Stimulated activated effector memory CD8-positive, alpha-beta T cell treated with anti-CD3 and anti-CD28 coated beads, Interleukin-12 subunit alpha, Interleukin-12 subunit beta, amount 100 ng/mL, for 72 hours (primary cell): ENCODE data around the gene OMG.
"Not testable (repeated sequence)": the region's sequence is repeated elsewhere in the genome, so short reads cannot be mapped to it uniquely, and the experiment has no call there.

Experiments used
- ATAC-seq: fragments of 150-1000 bp; cut with Tn5 transposase; 2 replicates; pipeline ENCODE4 v1.10.0; 2021
- DNase-seq, 2 donors: peaks; one replicate each; pipeline ENCODE4 v3.0.0; 2021 to 2022; ENCODE audit warnings: low spot score in 2 of 2
- H3K27ac Mint-ChIP-seq: one replicate; pipeline ENCODE4 v1.8.0; 2022; ENCODE audit warnings: mild to moderate bottlenecking, mixed read lengths
- H3K36me3 Mint-ChIP-seq: one replicate; pipeline ENCODE4 v1.8.0; 2022; ENCODE audit warnings: mild to moderate bottlenecking, mixed read lengths
- H3K4me1 Mint-ChIP-seq: one replicate; pipeline ENCODE4 v1.8.0; 2022; ENCODE audit warnings: mixed read lengths
- H3K4me3 Mint-ChIP-seq: one replicate; pipeline ENCODE4 v1.8.0; 2022; ENCODE audit warnings: mild to moderate bottlenecking, mixed read lengths
- H3K9me3 Mint-ChIP-seq: one replicate; pipeline ENCODE4 v1.8.0; 2022; ENCODE audit warnings: mixed read lengths

OMG gene, protein sequence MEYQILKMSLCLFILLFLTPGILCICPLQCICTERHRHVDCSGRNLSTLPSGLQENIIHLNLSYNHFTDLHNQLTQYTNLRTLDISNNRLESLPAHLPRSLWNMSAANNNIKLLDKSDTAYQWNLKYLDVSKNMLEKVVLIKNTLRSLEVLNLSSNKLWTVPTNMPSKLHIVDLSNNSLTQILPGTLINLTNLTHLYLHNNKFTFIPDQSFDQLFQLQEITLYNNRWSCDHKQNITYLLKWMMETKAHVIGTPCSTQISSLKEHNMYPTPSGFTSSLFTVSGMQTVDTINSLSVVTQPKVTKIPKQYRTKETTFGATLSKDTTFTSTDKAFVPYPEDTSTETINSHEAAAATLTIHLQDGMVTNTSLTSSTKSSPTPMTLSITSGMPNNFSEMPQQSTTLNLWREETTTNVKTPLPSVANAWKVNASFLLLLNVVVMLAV

DNA sequence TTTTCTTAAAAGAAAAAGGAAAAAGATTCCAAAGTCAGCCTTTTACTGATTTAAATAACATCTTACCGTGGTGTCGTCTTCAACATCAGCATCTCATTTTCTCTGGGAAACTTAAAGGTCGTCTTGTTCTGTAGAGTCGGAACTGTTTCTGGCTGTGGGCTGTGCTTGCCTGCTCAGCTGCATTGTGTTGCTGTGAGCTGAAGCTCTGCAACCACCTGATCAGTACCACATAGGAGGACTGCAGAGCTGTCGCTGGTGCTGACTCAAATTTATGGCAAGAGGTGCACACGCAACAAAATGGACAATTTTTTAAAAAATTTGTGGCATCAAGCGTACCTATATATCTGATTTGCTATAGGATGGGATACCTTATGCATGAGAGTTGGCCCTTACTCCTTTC is at the start of gene OMG:
TSS of gene OMG (minus strand) at position 150 of the 400 bp plus-strand sequence. CDS start 908 bp downstream, outside the sequence.
- no peaks in the 10 kb centered on the region for H3K4me1 Mint-ChIP-seq
- no peaks in the 10 kb centered on the region for H3K9me3 Mint-ChIP-seq
- H3K4me3 Mint-ChIP-seq = no peak within 1 kb of the TSS
- no peak within 1 kb of the TSS for H3K27ac Mint-ChIP-seq
- no peak for DNase-seq
- H3K36me3 Mint-ChIP-seq = peaks cover 11% of the 10 kb centered on the region
- no peak for ATAC-seq

DNA sequence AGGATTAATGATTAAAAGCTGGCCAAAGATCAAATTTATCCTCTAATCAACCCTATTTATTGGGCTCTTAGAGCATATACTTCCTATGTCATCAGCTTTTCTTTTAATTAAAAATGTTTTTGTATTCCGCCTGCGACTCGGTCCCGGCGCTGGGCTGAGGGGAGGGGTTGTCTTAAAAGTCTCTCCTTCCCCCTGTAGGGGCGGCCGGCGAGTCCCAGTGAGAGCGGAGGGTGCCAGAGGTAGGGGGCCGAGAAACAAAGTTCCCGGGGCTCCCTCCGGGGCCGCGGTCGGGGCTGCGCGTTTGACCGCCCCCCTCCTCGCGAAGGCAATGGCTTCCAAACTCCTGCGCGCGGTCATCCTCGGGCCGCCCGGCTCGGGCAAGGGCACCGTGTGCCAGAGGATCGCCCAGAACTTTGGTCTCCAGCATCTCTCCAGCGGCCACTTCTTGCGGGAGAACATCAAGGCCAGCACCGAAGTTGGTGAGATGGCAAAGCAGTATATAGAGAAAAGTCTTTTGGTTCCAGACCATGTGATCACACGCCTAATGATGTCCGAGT is 48.2 kb upstream of the OMG start:
- H3K27ac Mint-ChIP-seq, ATAC-seq, H3K9me3 Mint-ChIP-seq, H3K4me3 Mint-ChIP-seq, H3K4me1 Mint-ChIP-seq, DNase-seq: not testable (repeated sequence)
- H3K36me3 Mint-ChIP-seq = peaks cover 15% of the 10 kb centered on the region

DNA sequence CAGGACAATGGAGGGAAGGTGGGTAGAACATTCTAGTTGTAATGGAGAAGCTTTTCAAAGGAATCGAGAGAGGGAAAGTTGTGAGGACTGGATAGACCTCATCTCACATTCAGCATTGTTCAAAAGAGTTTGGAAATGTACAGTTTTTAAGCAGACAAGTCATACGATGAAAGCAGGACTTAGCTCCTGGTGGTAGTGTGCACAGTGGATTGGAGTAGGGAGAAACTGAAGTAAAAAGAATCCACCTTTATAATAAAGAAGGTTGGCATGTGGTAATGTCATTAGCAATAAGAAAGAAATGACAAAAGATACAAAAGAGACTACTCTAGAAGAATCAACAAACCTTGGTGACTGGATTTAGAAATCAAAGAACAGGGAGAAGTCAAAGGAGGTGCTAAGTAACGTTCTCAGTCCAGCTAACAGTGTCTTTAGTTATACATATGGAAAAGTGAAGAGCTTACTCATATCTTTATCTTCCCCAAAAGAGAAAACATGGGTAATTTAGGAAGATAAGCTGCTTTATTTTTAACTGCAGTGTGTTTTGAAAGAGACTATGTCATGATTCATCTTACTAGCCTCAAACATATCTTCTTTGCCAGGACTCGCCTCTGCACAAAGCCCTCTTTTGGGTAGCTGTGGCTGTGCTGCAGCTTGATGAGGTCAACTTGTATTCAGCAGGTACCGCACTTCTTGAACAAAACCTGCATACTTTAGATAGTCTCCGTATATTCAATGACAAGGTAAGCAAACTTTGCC is 43.0 kb upstream of the OMG start:
- Mint-ChIP-seq H3K4me3 (no peak overlapping the region), H3K9me3 (no peaks in the 10 kb centered on the region), H3K4me1 (no peaks in the 10 kb centered on the region), H3K36me3 (peaks cover 28% of the 10 kb centered on the region), H3K27ac (no peak overlapping the region)
- no peak for DNase-seq
- no peak for ATAC-seq

DNA sequence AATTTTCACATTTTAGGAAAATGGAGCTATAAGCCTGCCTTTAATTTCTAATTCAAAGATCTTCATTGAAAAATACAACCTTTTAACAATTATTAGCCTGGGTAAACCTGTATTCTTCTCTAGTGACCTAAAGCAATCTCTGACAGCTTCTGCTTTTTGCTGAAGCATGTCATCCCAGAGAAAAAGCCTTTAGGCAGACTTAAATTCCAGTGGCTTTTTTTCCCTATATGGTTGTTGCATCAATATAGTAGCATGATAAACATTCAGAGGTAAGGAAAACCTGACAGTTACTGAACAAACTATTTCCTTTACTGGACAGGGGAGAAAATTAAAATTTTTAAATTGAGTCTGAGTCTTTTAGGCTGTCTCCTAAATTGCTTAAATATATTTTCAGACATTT is 32.2 kb upstream of the OMG start:
- H3K4me3 Mint-ChIP-seq = no peak overlapping the region
- DNase-seq (no peak), ATAC-seq (no peak)
- no peaks in the 10 kb centered on the region for H3K9me3 Mint-ChIP-seq
- H3K27ac Mint-ChIP-seq = no peak overlapping the region
- H3K36me3 Mint-ChIP-seq = peaks cover 14% of the 10 kb centered on the region
- H3K4me1 Mint-ChIP-seq = peaks cover 11% of the 10 kb centered on the region

DNA sequence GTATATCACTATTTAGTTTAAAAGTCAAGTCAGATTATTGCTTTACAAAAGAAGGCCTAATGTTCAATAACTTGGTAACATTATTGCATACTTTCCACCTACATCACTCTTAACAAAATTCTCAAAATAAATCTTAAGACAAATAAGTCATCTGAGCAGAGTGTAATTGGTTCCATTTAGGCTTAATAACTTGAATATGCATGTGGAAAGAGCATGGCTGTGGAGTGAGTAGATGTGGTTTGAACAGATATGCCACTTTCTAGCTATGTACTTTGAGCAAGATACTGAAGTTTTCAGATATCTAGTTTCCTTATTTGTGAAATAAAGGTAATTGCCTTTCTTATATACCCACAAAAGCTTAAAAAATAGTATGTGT is 31.1 kb upstream of the OMG start:
- Mint-ChIP-seq H3K4me3 (no peak overlapping the region), H3K9me3 (no peaks in the 10 kb centered on the region), H3K4me1 (peaks cover 17% of the 10 kb centered on the region), H3K36me3 (peaks cover 14% of the 10 kb centered on the region), H3K27ac (peak overlapping the region; percentile 23)
- DNase-seq (no peak), ATAC-seq (no peak)

DNA sequence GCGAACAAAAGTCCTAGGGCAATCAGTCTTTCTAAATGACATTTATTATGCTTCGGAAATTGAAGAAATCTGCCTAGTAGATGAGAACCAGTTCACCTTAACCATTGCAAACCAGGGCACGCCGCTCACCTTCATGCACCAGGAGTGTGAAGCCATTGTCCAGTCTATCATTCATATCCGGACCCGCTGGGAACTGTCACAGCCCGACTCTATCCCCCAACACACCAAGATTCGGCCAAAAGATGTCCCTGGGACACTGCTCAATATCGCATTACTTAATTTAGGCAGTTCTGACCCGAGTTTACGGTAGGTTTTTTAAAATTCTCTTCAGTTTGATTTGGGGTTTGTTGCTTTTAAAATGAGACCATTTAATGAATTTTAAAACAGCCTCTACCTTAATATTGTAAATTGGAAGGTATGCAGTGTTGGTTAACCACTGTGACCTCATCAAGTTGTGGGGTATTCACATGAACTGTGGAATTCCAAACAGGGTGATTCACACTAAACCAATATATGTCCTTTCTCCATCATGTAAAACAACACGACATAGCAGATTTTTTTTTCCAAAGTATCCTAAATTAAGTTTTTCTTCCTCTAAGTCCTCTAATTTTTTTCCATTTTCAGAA is 30.6 kb upstream of the OMG start:
- DNase-seq (no peak), ATAC-seq (no peak)
- Mint-ChIP-seq H3K36me3 (peaks cover 14% of the 10 kb centered on the region), H3K4me1 (peaks cover 17% of the 10 kb centered on the region), H3K4me3 (no peak overlapping the region), H3K27ac (peak overlapping the region; percentile 23), H3K9me3 (no peaks in the 10 kb centered on the region)

DNA sequence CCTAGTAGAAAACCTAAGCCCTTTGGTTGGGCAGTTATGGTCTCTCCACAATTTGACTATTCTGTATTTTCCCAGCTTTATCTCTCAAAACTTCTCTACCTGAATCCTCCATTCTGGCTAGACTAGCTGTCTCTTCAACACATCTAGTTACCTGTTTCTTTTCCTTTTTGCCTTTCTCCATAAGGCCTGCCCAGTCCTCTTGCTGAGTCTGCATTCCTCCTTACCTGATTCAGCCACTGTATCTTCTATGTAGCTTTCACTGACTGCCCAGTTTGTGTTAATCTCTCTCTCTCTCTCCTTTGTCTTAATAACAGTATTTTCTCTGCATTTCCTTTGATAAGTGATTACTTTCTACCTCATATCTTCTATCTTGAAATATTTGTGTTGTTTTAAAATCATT is 26.5 kb upstream of the OMG start:
- H3K36me3 Mint-ChIP-seq = peaks cover 37% of the 10 kb centered on the region
- H3K9me3 Mint-ChIP-seq = no peaks in the 10 kb centered on the region
- ATAC-seq = no peak
- DNase-seq = no peak
- H3K4me1 Mint-ChIP-seq = peaks cover 24% of the 10 kb centered on the region
- H3K27ac Mint-ChIP-seq = peak overlapping the region; percentile 1
- H3K4me3 Mint-ChIP-seq = no peak overlapping the region

DNA sequence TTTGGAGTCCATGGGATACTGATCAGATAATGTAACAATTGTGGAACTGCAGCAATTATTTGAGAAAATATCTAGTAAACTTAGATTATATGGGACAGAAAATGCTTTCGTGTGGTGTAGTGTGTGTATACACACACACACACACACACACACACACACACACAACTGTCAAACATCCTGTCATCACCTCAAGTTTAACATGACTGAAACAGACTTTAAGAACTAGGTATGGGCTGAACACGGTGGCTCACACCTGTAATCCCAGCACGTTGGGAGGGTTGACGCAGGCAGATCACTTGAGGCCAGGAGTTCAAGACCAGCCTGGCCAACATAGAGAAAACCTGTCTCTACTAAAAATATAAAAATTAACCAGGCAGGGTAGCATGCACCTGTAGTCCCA is 24.9 kb upstream of the OMG start:
- Mint-ChIP-seq H3K36me3 (peaks cover 37% of the 10 kb centered on the region), H3K4me1 (peaks cover 23% of the 10 kb centered on the region), H3K4me3 (peak overlapping the region; percentile 70), H3K27ac (peak overlapping the region; percentile 88), H3K9me3 (no peaks in the 10 kb centered on the region)
- DNase-seq (no peak), ATAC-seq (peak; percentile 56)

DNA sequence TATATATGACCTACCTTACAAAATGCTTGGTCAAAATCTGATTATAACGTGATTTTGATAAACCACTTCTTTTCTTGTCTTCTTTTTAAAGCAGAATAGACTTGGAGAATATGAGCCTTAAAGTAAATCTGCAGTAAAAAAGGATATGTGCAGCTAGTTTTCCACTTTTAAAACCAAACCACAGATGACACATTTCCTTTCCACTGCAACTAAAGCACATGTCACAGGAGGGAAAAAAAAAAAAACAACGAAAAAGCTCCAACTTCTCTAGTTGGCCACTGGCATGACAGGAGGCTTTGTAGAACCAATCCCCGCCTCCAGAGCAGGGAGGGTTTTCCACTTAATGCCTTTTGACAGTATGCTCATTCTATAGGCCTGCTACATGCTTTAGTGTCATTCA is 24.4 kb upstream of the OMG start, which contains the start of gene EVI2A:
TSS of gene EVI2A (minus strand) at position 142 of the 400 bp plus-strand sequence. CDS start 2,609 bp downstream, outside the sequence.
- peak within 1 kb of the TSS; percentile 70 for H3K4me3 Mint-ChIP-seq
- DNase-seq (peak; percentile 30 to 79), ATAC-seq (peak; percentile 94)
- H3K9me3 Mint-ChIP-seq = no peaks in the 10 kb centered on the region
- peaks cover 41% of the 10 kb centered on the region for H3K36me3 Mint-ChIP-seq
- H3K4me1 Mint-ChIP-seq = peaks cover 28% of the 10 kb centered on the region
- peak within 1 kb of the TSS; percentile 88 for H3K27ac Mint-ChIP-seq

DNA sequence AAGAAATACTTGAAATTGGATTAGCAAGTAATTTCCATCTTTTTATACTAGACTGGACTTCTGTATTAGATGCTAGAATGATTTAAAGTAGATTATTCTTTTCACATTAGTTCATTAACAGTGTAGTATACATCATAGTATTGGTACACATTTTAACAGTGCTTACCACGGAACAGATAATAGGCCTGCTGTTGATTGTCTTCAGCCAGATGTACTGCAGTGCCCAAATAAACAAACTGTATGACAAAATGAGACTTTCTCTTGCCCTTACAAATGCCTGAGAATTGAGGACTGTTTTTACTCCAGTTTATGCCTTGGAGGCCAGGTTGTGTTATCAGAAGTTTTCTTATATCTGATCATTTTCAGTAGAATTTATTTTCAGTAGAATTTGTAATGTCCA is 23.8 kb upstream of the OMG start:
- Mint-ChIP-seq H3K36me3 (peaks cover 46% of the 10 kb centered on the region), H3K4me3 (peak overlapping the region; percentile 70), H3K27ac (peak overlapping the region; percentile 88), H3K9me3 (no peaks in the 10 kb centered on the region), H3K4me1 (peaks cover 28% of the 10 kb centered on the region)
- DNase-seq (no peak), ATAC-seq (no peak)

DNA sequence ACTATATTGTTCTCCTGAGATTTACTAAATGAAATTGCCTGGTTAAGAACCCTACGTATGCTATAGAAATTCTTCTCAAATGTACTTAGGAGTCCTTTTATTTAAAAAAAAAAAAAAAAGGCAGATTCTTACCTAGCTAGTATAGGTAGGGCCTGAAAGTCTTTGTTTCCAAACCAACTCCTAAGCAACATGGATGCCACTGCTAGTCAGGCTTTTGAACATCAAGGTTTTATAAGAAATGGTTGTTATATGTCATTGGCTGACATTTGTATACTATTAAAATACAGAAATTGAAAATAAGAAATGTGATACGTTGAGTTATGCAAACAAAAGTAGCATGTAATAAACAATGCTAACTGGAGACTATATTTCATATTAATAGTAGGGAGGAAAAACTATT is 23.2 kb upstream of the OMG start:
- Mint-ChIP-seq H3K27ac (peak overlapping the region; percentile 88), H3K36me3 (peaks cover 46% of the 10 kb centered on the region), H3K4me1 (peaks cover 28% of the 10 kb centered on the region), H3K9me3 (no peaks in the 10 kb centered on the region), H3K4me3 (peak overlapping the region; percentile 70)
- DNase-seq = no peak
- no peak for ATAC-seq

DNA sequence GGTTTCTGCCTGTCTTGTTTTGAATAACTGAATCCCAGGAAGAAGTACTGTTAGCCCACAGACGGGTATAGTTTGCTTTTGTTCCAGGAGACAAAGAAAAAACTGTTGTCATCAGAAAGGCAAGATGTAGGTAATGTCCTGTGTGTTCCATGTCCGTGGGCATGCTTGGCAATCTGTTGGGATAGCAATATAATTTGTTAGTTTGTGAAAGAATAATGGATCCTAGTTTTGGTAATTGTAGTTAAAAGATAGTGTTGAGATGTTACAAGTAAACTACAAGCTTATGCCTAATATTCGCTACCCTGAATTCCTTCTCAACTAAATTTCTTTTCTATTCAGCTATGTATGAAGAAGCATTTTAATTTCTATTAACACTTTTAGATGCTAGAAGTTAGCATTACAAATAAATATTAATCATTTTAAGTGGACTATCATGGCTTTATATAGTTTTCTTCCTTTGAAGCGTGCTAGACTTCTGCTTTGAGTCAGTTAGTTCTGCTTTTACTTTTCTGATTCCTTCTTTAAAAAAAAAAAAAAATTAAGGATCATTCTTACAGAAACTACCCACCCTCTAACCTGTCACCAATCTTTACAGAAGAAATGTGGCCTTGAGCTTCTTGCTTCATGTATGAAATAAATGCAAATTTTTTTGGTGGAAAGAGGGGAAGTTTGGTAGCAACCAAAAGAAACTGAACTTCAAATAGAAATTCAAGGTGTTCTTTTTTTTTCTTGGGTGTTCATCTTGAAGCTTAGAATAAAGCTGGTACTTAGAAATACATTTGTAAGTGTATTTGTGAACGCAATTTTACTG is 22.0 kb upstream of the OMG start:
- Mint-ChIP-seq H3K9me3 (no peaks in the 10 kb centered on the region), H3K4me3 (peak overlapping the region; percentile 70), H3K4me1 (peaks cover 36% of the 10 kb centered on the region), H3K36me3 (peaks cover 46% of the 10 kb centered on the region), H3K27ac (peak overlapping the region; percentile 88)
- DNase-seq (no peak), ATAC-seq (peak; percentile 23)

DNA sequence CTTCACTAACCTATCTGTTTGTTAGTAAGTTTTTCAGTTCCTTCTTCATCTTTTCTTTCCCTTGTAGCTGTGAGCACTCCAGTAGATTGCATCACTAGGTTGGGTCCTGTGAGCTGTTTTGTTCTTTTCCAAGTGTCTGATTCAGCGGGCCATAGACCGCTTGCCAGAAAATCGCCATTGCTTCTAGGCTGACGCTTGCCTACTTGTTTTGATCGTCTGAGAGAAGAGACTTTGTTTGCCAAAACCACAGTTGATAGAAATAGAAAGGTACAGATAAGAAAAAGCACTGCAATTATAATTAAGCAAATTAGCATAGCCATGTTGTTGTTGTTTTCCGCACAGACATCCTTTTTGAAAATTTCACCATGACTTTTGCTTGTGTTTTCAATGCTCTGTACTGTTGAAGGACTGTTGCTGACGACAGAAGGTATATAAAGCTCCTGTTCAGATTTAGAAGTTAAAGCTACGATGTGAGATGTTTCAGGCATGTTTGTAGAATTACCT is 21.3 kb upstream of the OMG start:
- Mint-ChIP-seq H3K36me3 (peaks cover 46% of the 10 kb centered on the region), H3K27ac (peak overlapping the region; percentile 88), H3K9me3 (no peaks in the 10 kb centered on the region), H3K4me1 (peaks cover 31% of the 10 kb centered on the region), H3K4me3 (peak overlapping the region; percentile 70)
- ATAC-seq (peak; percentile 68), DNase-seq (peak in 1 of 2 donors; percentile 67)

DNA sequence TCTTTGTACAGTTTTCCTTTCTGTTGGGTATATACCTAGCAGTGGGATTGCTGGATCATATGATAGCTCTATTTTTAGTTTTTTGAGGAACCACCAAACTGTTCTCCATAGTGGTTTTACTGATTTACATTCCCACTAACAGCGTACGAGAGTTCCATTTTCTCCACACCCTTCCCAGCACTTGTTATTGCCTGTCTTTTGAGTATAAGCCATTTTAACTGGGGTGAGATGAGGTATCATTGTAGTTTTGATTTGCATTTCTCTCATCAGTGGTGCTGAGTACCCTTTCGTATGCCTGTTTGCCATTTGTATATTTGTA is 17.7 kb upstream of the OMG start:
- no peak for DNase-seq
- peak overlapping the region; percentile 65 for H3K27ac Mint-ChIP-seq
- no peak for ATAC-seq
- peaks cover 32% of the 10 kb centered on the region for H3K4me1 Mint-ChIP-seq
- no peaks in the 10 kb centered on the region for H3K9me3 Mint-ChIP-seq
- peak overlapping the region; percentile 58 for H3K4me3 Mint-ChIP-seq
- peaks cover 52% of the 10 kb centered on the region for H3K36me3 Mint-ChIP-seq
